ENCODE data around the gene ONECUT3.

ONECUT3 gene

GRCh38 chr19:1742989-1743696 lies 10.2 kb upstream of the ONECUT3 start:
- no peak for DNase-seq

DNA sequence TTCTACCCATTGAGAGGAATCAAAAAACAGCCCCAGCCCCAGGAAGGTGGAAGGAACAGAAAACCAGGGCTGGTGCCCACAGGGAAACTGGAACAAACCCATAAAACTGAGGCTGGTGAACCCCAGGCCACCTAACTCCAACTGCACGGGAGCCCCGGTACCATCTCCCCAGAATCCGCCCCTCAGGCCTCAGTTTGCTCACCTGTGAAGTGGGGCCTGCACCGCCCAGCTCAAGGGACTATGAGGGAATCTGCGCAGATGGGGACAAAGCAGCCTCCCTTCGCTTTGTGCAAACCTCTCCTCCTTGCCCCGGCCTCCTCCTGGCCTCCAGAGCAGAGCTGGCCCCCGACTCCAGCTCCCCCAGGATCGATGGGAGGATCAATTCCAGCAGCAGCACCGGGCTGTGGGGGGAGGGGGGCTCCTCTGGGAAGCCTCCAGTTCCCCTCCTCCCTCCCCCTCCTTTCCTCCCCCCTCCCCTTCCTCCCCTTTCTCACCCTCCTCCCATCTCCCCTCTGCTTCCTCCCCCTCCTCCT lies 9.1 kb upstream of the ONECUT3 start:
- no peak for DNase-seq

DNA sequence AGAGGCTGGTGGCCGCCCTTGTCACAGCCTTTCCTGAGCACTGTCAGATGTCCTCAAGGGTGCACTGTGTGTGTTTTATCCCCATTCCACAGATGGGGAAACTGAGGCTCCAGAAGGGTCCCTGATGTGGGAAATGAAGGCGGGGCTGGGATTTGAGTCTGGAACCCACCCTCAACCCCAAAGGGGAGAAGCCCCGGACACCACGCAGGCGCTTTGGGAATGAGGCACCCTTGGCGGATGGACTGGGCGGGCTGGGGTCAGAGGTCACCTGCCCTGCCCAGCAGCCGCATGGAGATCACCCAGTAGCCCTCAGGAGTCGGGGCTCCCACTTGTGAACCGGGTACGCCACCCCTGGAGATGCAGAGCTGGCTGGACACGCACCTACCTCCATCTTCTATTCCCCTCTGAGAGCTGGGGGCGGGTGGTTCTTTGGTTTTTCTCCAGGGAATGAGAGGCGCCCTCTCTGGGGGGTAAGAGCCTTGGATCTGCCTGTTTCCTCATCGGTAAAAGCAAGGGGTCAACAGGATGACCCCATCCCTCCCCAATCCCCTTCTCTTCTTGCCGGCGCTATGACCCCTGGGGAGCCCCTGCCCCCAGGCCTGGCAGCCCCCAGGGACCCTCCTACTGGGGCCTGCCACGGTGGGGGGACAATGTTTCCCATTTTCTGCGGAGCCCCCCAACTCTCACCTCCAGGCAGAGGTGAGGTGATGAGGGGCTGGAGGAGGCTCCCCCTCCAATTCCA lies 8.3 kb upstream of the ONECUT3 start:
- DNase-seq: no peak

- no peak for DNase-seq
Measured at GRCh38 chr19:1745589-1746031, 7.7 kb upstream of the ONECUT3 start.

DNA sequence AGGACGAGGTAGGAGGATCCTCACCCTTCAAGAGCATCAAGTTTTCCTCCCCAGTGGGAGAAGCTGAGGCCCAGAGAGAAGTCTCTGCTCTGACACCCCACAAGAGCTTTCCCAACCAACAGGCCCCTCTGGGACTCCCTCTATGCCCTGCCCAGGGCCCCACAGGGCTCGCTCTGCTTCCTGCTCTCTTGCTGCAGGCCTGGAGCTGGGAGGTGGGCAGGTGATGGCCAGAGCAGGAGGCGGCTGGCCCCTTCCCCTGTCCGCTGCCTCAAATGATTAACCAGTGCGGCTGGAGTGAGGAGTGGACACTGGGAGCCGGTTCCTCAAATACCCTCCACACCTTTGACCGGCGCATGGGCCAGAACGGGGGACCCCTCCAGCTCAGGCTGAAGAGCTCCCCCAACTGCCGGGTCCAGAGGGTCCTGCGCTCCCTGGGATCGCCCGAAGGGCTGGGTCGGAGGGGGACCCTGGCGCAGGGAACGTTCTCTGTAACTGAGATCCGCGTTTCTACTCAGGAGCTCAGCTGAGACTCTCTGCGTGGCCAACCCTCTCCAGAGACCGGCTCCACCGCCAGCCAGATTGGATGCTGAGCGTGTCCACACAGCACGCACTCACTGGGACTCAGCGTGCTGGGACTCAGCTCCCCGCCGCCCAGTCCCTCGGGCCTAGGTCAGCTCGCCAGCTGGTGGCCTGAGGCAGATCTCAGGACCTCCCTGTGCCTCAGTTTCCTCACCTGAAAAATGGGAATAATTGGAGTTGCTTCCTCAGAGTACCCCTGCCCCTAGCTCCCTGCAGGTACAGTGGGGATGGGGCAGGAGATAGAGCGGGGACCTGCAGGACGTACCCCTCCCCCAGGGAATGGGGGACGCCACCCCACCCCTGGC lies 6.7 kb upstream of the ONECUT3 start:
- DNase-seq: no peak

- peak; percentile 11 for DNase-seq
Measured at GRCh38 chr19:1747285-1748114, 5.8 kb upstream of the ONECUT3 start.

DNA sequence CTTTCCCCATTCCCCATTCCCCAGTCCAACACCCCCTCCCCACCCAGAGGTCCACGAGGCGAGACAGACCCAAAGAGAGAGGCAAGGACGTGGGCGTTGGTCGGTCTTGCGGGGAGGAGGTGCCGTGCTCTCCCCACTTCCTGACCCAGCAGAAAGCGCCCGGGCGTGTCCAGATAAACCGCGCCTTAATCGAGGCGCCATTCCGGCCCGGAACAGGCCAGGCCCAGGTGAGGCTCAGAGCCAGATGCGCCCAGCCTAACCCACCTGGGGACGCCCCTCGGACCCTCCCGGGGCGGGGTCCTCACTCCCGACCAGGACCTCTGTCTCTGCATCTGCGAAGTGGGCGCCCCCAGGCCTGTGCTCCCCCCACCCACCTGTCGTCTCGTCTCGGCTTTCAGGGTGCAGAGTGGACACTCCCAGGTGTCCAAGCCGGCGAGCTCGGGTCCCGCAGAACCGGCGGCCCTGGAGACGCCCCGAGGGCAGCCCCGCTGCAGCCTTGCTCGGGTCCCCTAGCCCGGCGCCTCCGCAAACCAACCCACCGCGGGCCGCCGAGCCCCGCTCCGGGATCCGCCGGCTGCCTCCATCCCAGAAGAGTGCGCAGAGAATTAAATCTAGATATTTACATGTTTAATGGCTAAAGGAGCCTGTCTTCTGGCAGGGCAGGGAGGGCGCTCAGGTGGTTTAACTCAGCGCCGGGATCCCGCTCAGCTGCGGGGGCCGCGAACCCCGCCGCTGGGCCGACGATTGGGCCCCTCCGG lies 5.0 kb upstream of the ONECUT3 start:
- no peak for DNase-seq

- DNase-seq: no peak
Measured at GRCh38 chr19:1748873-1749341, 4.4 kb upstream of the ONECUT3 start.

GRCh38 chr19:1749373-1750342 lies 3.6 kb upstream of the ONECUT3 start:
- no peak for DNase-seq

DNA sequence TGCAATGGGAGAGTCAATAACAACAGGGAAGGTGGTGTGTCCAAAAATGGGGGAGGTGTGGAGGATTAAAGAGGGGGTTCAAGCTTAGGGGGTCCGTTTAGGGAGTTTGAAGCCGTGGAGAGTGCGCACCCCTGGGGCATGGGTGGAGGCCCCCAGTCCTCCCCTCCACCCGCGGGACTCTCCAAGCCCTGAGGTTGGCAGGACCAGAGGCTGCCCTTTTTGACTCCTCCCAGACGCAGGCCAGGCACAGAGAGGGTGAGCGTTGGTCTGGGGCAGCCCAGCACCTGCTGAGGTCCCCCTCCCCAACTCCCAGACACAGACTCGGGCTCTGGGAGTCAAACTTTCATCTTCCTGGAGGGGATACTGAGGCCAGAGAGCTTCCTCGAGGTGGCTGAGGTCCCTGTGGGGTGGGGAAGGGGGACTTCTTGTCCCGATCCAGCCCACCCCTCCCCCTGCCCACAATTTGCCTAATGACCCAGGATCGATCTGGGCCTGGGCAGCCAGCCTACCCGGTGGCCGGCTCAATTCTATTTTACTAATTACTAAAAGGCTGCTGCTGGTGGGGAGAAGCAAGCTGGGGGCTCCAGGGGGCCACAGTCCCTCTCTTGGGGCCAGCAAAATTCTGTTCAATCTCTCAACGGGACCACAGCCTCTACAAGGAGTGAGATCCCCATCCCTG lies 2.8 kb upstream of the ONECUT3 start:
- DNase-seq: no peak

DNA sequence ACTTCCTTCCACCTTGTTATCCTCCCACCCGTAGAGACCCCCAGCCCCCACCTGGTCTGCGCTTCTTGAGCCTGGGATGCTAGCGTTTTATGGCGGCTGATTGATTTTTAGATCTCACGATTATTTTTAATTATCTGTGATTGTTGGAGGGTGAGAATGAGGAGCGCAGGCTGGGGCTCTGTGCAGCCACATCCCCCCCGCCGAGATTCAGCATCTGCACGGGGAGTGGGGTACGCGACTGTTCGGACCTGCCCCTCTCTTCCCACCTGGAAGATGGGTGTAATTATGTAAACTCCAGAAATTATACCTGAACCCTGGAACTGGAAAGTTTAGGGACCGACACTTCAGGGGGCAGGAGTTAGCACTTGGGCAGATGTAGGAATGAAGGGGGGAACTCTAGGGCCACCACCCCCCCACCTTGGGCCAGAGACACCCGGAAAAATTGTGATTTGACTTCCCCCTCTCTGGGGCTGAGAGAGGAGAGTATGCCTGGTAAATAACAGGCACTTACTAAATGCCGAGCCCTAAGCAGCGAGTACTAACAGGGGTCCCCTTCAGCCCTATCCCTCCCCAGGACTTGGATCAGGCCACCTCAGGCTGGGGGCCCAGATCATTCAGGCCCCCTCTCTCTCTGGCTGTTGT lies 1.8 kb upstream of the ONECUT3 start:
- no peak for DNase-seq

GRCh38 chr19:1752009-1752756 lies 1.1 kb upstream of the ONECUT3 start:
- DNase-seq: no peak

DNA sequence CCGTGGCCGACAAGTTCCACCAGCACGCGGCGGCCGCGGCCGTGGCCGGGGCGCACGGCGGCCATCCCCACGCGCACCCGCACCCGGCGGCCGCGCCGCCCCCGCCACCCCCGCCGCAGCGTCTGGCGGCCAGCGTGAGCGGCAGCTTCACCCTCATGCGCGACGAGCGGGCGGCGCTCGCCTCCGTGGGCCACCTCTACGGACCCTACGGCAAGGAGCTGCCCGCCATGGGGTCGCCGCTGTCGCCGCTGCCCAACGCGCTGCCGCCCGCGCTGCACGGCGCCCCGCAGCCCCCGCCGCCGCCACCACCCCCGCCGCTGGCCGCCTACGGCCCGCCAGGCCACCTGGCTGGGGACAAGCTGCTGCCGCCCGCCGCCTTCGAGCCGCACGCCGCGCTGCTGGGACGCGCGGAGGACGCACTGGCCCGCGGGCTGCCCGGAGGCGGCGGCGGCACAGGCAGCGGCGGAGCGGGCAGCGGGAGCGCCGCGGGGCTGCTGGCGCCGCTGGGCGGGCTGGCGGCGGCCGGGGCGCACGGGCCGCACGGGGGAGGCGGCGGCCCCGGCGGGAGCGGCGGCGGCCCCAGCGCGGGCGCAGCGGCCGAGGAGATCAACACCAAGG lies 821 bp downstream of the ONECUT3 start:
- no peak for DNase-seq

DNA sequence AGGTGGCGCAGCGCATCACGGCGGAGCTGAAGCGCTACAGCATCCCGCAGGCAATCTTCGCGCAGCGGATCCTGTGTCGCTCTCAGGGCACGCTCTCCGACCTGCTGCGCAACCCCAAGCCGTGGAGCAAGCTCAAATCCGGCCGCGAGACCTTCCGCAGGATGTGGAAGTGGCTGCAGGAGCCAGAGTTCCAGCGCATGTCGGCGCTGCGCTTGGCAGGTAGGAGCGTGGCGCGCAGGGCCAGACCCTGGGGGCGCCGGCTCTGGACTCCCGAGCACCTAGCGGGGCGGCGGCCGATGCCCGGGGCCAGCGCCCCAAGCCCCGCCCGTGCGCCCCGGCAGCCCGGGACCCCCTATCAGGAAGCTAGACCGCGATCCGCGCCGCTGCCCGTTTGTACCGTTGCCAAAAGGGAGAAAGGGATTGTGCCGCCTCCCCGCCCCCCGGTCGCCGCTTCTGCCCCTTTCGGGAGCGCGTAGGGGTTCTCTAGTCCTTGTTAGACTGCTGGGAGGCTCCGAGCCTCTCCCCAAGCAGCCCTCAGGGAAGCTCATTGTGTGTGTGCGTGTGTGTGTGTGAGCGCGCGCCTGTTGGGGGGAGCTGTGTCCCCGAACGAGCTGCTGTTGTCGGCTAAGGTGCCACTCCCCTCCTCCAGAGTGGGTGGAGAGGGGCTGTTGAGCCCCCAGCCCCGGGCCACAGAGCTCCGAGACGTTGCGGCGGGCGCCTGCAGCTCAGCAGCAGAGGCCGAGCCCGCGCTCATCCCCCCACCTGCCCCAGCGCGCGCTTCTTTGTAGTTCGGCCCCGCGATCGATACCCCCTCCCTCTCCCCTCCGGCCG lies 1.5 kb downstream of the ONECUT3 start:
- DNase-seq: no peak

GRCh38 chr19:1755467-1756171 lies 2.3 kb downstream of the ONECUT3 start:
- no peak for DNase-seq

- no peak for DNase-seq
Measured at GRCh38 chr19:1756264-1756663, 3.0 kb downstream of the ONECUT3 start.

All from OCI-M1 (cell line).